Dedifferentiated amniotic fluid mesenchymal stem cell (primary cell): ENCODE data around the gene FKBP5.
"Not testable (repeated sequence)": the region's sequence is repeated elsewhere in the genome, so short reads cannot be mapped to it uniquely, and the experiment has no call there.

ENCODE experiments used
- DNase-seq: peaks from one replicate; pipeline ENCODE4 v3.0.0-alpha.2; 2016; ENCODE audit errors: extremely low spot score

FKBP5 gene

GRCh38 chr6:35688605-35689322, at the start of gene FKBP5:
FKBP5 (minus strand) TSS chr6:35688915; CDS start chr6:35642824, 46,091 bp downstream.
- peak; percentile 73 for DNase-seq

DNA sequence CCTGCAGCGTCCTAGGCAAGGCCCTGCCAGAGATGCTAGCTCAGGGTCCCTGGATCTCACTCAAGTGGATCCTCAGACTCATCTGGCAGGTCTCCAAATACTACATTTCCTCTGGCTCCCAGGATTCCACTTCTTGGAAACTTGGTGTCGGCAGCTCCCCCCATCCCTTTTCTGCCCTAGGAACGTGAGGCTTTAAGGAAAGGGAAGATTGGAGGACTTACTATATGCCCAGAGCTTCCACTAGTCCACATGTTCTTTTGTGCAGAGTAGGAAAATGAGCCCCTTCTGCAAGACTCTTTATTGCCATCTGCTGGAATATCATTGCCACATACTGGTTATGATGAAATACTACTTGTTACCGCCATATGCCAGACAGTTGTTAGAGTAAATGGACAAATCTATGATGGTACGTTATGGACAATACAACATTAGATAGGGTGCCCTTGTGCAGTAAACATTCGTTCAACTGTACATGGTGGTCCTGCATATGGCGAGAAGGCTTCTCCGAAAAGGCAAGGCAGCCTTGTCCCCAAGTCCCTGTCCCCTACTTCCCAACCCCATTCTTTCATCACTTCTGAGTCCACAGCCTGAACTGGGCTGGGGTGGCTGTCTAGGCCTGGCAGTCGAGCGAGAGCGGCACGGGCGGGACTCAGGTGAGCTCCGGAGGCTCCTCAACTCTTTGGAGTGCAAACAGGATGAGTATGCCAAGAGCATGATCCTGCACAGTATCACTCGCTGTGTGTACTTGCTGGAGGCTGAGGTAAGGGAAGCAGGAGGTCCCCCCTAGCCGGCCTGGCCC, 48.9 kb upstream of the FKBP5 start:
- DNase-seq = peak; percentile 86

DNA sequence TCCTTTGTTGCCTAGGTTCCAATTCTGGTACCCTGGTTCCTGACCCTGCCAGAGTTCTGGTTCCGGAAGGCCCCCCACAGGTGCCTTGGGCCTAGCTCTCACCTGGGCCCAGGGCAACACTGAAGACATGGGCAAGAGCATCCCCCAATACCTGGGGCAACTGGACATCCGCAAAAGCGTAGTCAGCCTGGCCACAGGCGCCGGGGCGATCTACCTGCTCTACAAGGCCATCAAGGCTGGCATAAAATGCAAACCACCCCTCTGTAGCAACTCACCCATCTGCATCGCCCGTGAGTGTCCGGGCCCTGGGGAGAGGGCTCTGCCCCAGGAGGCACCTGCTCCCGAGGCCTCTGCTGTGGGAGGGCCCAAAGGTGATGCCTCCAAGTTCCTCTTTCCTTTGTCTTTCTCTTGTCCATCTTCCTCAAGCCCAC, 48.3 kb upstream of the FKBP5 start, which contains the start of gene ARMC12:
Gene ARMC12, plus strand, starts transcription at position 51 of the 431 bp plus-strand sequence. Its CDS starts 77 bp downstream, at position 128.
- DNase-seq = no peak

DNA sequence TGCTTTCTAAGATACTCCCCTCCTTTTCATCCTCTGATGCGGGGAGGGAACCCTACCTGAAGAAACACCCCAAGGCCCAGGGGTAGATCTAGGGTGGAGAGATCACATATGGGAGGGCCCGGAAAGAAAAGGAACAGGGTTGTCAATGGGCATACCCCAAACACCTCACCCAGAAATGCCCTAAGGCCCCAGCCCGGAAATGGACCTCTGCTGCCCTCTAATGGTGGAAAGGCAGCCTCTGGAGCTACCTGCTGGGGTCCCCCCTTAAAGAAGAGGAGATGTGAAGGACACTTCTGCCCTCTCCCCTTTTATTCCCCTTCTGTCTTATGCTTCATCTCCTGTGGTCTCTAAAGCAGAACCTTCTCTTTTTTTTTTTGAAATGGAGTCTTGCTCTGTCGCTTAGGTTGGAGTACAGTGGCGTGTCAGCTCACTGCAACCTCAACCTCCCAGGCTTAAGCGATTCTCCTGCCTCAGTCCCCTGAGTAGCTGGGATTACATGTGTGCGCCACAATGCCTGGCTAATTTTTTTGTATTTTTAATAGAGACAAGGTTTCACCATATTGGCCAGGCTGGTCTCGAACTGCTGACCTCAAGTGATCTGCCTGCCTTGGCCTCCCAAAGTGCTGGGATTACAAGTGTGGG, 47.7 kb upstream of the FKBP5 start:
- DNase-seq = peak; percentile 34

DNA sequence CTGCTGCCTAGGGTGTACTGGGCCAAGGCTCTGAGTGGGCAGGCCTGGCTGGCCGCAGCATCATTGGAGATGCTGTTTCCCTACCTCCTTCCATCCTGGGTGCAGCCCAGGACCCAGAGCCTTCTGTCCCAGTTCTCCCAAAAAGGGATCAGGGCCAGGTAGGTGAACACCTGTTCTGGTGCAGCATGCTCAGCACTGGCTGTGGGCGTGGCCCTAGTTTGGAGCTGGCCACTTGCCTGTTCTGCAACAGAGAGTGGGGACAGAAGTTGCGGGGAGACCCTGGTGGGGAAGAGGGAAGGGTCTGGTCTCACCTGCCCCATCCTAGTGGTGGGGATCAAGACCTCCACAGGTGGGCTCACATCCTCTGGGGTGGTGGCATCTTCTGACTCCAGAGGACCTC, 46.7 kb upstream of the FKBP5 start:
- no peak for DNase-seq

DNA sequence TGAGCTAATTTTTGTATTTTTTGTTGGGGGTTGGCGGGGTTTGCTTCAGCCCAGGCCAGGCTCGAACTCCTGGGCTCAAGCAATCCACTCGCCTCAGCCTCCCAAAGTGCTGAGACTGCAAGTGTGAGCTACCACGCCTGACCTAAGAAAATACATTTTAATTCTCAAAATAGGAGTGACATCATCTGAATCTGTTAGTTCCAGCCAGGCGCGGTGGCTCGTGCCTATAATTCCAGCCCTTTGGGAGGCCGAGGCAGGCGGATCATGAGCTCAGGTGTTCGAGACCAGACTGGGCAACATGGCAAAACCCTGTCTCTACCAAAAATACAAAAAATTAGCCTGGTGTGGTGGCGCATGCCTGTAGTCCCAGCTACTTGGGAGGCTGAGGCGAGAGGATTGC, 45.6 kb upstream of the FKBP5 start:
- DNase-seq = not testable (repeated sequence)

DNA sequence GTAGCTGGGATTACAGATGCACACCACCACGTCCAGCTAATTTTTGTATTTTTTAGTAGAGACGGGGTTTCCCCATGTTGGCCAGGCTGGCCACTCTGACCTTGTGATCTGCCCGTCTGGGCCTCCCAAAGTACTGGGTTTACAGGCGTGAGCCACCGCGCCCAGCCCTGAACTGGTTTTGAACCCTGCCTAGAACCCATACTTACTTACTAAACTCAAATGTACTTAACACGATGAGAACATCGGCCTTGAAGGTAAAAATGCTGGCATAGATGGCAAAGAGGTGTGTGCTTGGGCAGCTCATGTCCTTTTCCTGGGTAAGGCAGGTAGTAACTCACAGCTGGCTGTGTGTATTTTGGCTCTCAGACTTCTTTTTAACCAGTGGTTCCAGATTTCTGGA, 44.9 kb upstream of the FKBP5 start:
- DNase-seq = no peak

- peak; percentile 29 for DNase-seq
Measured at GRCh38 chr6:35731736-35732532, 43.2 kb upstream of the FKBP5 start.

DNA sequence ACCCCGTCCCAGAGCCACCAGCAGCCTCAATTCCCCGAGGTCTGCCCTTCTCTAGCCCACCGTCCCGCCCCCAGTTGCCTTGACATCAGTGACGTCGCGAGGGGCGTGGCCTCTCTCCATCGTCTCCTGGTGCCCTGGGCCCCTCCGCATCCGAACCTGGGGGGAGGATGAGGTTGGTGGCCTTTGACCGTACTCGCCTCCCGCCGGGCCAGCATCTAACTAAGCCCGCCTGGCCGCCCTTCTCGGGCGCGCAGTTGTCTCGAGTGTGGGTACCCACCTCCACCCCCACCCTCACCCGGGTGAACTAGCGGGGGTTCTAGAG, 42.7 kb upstream of the FKBP5 start:
- peak; percentile 45 for DNase-seq

DNA sequence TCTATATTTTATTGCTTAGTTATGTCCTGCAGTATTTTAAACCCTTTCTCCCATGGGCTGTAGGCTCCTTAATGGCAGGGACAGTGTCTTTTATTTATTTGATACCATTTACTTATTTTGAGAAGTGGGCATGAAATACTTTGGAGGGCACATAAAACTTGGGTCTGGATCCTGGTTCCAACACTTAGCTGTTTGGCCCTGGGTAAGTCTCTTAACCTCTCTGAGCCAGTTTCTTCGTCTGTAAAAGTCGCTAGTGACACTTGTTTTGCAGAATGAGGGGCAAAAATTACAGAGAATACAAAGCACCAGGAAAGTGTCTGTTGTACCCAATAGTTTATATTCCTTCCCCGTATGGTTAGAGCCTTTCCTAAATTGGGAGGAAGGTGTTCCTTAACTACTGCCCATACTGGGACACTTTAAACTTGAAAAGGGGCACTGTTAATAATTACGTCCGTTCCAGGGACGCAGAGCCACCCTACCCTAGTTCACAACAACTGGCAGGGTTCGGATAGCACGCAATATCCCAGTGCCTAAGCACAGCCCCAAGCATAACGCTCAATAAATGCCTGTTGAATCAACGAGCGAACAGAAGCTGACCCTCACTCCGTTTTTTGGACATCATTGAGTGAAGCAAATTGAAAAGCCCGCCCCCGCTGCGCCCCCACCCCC, 42.2 kb upstream of the FKBP5 start:
- DNase-seq = no peak

DNA sequence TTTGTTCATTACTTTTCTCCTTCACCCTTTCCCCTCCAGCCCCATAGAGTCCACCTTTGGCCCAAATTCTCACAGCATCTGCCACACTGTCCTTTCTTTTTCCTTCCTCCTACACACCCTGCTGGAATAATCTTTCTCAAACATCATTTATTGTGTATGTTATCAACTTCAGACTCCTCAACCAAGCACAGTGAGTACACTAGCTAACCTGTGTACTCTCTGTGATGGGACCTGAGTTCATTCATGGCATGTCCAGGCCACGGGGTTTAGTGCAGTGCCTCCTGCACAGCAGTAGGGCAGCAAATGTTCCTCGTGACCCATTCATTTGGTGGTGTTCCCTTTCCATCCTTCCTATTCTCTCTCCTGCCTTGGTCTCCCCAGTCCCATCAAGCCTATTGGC, 41.0 kb upstream of the FKBP5 start:
- no peak for DNase-seq

- DNase-seq = no peak
Measured at GRCh38 chr6:35728683-35729678, 40.3 kb upstream of the FKBP5 start.

DNA sequence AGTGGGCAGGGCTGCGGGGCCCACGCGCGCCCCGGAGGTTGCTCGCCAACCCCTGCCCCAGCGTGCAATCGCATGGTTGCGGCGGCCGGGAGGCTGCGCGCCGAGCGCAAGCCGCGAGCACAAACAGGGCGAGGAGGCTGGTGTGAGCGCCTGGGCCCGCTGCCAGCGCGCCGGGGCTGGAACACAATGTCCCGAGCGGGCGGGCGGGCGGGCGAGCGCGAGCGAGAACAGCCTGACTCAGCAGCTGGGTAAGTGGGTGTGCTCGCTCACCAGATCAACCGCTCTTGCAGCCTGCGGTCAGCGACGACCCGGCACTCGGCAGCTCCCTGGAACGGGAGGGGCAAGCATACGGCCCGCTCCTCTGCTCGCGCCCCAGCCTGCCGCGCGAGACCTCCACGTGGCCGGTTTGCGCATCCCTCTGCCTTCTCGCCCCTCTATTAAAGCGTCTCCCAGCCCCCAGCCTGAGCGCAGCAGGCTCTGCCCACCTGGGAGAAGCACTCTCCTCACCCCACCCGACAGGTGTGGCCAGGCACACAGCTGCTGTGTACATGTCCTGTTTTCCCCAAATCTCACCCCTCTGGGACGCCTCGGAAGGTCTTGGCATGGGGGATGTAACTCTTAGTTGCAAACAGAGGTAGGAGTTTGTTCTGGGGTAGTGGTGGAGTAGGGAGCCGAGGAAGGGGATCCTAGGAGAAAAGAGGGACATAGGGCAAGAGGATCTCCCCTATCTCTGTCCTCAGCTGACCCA, 39.4 kb upstream of the FKBP5 start:
- peak; percentile 77 for DNase-seq

- peak; percentile 21 for DNase-seq
Measured at GRCh38 chr6:35727231-35727934, 38.7 kb upstream of the FKBP5 start.

GRCh38 chr6:35725721-35726438, 37.2 kb upstream of the FKBP5 start:
- no peak for DNase-seq

DNA sequence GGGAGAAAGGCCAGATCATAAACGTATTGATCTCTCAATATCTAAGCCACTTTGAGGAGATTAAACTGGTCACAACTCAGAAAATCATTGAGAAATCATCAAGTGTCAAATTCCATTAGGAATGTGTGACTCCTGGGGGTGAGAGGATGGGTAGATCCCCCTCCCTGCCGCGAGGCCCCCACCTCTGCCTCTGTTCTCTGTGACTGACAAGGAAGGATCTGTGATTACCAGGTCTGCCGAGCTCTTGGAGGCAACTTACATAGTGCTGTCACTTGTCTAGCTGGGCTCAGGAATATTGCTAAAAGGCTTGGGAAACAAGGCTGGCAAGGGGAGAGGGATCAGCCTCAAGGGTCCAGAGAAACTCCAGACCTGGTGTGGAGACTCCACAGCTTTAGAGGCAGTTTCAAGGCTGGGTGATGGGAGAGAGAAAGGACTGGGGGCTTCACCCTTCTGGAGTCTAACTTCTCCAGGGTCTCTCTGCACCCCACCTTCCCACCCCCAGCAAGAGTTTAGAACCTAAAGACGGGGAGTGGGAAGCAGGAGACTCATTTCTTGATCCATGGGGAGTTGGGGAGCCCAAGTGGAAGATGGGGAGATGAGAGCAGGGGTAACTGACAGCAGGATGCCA, 36.5 kb upstream of the FKBP5 start:
- DNase-seq = no peak

GRCh38 chr6:35724471-35724870, 35.8 kb upstream of the FKBP5 start:
- DNase-seq = no peak

- DNase-seq = no peak
Measured at GRCh38 chr6:35724059-35724458, 35.3 kb upstream of the FKBP5 start.
